ENCODE results near the gene OAT. TPM values are rescaled to one million over a fixed set of nuclear protein-coding genes. Genes with fewer than 3 reads are reported as not detected.

Gene OAT
- total and polyA plus RNA-seq, 2 of the 4 experiments (the other 2 are of a cell fraction), result 110 to 152 TPM

GRCh38 chr10:124389613-124390361, 28.9 kb downstream of the OAT start (continued):
- no peak for TF ChIP-seq MXI1 (IDR thresholded peaks at IDR 0.05; ENCODE audit: borderline replicate concordance, low read depth, low read length)
- TF ChIP-seq MAZ (IDR thresholded peaks at IDR 0.05; ENCODE audit: borderline replicate concordance, low read depth, low read length), result no peak
